Smooth muscle cell of the umbilical artery (primary cell): ENCODE measurements around the gene KRT32. TPM values are rescaled to one million over a fixed set of nuclear protein-coding genes. Genes with fewer than 3 reads are reported as not detected.

Experiments
- total RNA-seq: library from RNA; depleted of rRNA; stranded (reverse); fragments of >200 nt; gene quantifications from 2 replicates; pipeline ENCODE4 v1.2.3, GENCODE V29; 2014

The KRT32 gene
- 0.09 TPM in 1 of 2 replicates, not detected in the other for total RNA-seq

DNA sequence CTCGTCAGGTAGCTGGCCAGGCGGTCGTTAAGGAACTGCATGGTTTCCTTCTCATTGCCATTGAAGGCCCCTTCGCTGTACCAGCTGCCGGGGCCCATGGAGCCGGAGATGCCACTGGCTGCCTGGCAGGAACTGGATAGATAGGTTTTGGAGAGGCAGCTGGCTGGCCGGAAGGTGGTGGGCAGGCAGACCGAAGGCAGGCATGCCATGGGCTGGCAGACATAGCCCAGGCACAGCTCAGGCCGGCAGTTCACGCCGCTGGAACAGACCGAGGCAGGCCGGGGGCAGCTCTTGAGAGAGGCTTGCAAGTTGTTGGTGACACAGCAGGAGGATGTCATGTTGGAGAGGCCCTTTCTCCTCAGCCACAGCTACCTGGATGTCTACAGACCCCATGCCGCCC lies at the start of gene KRT32:
TSS of gene KRT32 (minus strand) at position 399 of the 400 bp plus-strand sequence. CDS start at position 338, 61 bp downstream.

DNA sequence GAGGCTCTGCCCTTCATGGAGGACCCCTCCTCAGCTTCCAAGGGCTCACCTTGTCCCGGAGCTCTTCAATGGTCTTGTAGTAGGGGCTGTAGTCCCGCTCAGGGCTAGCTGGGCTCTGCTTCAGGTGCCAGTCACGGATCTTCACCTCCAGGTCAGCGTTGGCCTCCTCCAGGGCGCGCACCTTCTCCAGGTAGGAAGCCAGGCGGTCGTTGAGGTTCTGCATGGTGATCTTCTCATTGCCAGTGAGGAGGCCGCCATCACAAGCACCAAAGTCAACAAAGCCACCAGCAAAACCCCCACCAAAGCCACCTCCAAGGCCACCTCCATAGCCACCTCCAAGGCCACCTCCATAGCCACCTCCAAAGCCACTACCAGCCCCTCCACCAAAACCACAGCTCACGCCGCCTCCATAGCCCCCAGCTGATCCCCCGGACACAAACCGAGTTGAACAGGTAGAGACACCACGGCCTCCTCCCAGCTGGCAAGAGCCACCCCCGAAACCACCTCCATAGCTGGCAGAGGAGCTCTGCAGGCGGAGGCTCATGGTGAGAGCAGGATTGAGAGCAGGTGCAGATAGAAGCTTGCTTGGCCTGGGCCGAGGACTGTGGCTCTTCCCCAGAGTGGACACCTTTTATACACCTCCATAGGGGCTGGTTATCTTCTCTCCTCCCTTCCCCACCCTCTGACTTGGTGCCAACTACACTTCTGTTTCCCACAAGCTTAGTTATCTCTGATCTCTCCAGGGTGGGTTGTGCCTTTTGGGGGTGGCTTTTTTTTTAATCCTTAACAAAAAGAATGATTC lies 38.0 kb upstream of the KRT32 start, which contains the start of gene KRT13:
TSS of gene KRT13 (minus strand) at position 606 of the 802 bp plus-strand sequence. CDS start at position 544, 62 bp downstream.

DNA sequence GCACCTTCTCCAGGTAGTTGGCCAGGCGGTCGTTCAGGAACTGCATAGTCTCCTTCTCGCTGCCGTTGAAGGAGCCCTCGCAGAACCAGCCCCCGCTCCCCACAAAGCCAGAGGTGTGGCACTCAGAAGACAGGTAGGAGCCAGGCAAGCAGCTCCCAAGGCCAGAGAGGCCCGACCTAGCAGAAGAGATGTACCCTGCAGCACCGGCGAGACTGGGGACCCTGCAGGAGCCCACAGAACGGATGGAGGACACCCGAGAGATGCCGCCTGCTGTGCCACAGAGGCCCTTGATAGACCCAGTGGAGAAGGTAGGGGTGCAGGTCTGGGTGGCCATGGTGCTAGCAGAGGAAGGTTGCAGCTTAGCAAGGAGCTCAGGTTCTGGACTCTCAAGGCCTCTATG lies 22.3 kb upstream of the KRT32 start, which contains the start of gene KRT36:
TSS of gene KRT36 (minus strand) at position 380 of the 400 bp plus-strand sequence. CDS start at position 334, 46 bp downstream.

DNA sequence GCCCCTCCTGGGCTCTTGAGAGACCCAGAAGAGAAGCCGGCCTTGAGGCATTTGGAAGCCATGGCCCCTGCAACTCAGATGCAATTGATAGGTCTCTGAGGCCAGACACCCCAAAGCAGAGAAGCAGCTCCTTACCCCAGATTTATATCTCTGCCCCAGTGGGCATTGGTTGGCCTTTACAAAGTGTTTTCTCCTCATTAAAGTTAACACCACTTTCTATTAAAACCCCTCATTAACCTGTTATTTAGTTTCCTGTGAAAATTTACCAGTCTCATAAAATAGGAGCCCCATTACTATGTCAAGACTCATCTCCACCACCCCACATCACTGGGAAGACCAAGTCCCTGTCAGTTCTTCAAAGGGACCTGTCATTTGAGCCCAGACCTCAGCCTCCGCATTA lies 13.8 kb upstream of the KRT32 start, which contains the start of gene KRT35:
TSS of gene KRT35 (minus strand) at position 116 of the 400 bp plus-strand sequence. CDS start at position 62, 54 bp downstream.

DNA sequence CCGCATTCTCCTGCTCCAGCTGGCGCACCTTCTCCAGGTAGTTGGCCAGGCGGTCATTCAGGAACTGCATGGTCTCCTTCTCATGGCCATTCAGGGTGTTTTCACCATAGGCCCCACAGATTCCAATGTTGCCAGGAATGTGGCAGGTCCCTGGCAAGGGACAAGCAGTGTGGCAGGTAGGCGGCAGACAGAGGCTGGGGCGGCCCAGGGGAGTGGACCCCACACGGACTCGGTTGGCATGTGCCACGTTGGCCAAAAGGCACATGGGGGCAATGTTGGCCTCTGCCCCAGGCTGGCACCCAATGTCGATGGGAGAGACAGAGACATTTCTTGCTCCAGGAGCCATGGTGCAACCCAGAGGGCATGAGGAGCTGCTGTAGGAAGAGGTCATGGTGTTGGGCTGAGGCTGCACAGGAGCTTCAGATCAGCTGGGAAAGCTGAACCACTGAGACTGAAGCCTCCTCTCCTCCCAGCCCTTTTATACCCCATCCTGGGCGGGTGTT lies 26.6 kb downstream of the KRT32 start, which contains the start of gene KRT38:
TSS of gene KRT38 (minus strand) at position 453 of the 503 bp plus-strand sequence. CDS start at position 391, 62 bp downstream.

DNA sequence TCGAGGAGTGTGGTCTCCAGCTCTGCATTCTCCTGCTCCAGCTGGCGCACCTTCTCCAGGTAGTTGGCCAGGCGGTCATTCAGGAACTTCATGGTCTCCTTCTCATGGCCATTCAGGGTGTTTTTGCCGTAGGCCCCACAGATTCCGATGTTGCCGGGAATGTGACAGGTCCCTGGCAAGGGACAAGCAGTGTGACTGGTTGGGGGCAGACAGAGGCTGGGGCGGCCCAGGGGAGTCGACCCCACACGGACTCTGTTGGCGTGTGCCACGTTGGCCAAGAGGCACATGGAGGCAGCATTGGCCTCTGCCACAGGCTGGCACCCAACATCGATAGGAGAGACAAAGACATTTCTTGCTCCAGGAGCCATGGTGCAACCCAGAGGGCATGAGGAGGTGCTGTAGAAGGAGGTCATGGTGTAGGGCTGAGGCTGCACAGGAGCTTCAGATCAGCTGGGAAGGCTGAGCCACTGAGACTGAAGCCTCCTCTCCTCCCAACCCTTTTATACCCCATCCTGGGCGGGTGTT lies 43.0 kb downstream of the KRT32 start, which contains the start of gene KRT37:
TSS of gene KRT37 (minus strand) at position 475 of the 525 bp plus-strand sequence. CDS start at position 413, 62 bp downstream.

Other genes starting within 250 kb of the KRT32 start
- gene KRTAP9-2, start 240.7 kb downstream of the KRT32 start, total RNA-seq: not detected in 2 replicates
- not detected in 2 replicates for gene KRTAP9-3, start 234.9 kb downstream of the KRT32 start, total RNA-seq
- gene KRTAP9-8, start 229.4 kb downstream of the KRT32 start, total RNA-seq: not detected in 2 replicates
- not detected in 2 replicates for gene KRTAP9-4, start 217.7 kb downstream of the KRT32 start, total RNA-seq
- gene KRTAP9-9, start 212.0 kb downstream of the KRT32 start, total RNA-seq: not detected in 2 replicates
- not detected in 2 replicates for gene KRTAP9-6, start 202.0 kb downstream of the KRT32 start, total RNA-seq
- gene KRTAP9-7, start 191.7 kb downstream of the KRT32 start, total RNA-seq: not detected in 2 replicates
- gene KRTAP29-1, start 164.5 kb downstream of the KRT32 start, total RNA-seq: not detected in 2 replicates
- not detected in 2 replicates for gene KRTAP16-1, start 158.1 kb downstream of the KRT32 start, total RNA-seq
- gene KRTAP17-1, start 151.7 kb downstream of the KRT32 start, total RNA-seq: not detected in 2 replicates
- not detected in 2 replicates for gene KRT33A, start 116.6 kb downstream of the KRT32 start, total RNA-seq
- 0.30 and 0.32 TPM in 2 replicates for gene KRT33B, start 97.6 kb downstream of the KRT32 start, total RNA-seq
- gene KRT34, start 85.1 kb downstream of the KRT32 start, total RNA-seq: 0.89 and 6.6 TPM in 2 replicates
- gene KRT31, start 69.8 kb downstream of the KRT32 start, total RNA-seq: not detected in 2 replicates
- not detected in 2 replicates for gene KRT37, start 42.8 kb downstream of the KRT32 start, total RNA-seq
- gene KRT38, start 26.4 kb downstream of the KRT32 start, total RNA-seq: not detected in 2 replicates
- not detected in 2 replicates for gene KRT35, start 13.8 kb upstream of the KRT32 start, total RNA-seq
- gene KRT36, start 22.5 kb upstream of the KRT32 start, total RNA-seq: not detected in 2 replicates
- 0.30 and 0.46 TPM in 2 replicates for gene KRT13, start 38.2 kb upstream of the KRT32 start, total RNA-seq
- 1.8 and 8.6 TPM in 2 replicates for gene KRT15, start 51.5 kb upstream of the KRT32 start, total RNA-seq
- gene KRT19, start 60.9 kb upstream of the KRT32 start, total RNA-seq: 82.3 and 279 TPM in 2 replicates
- gene KRT9, start 104.7 kb upstream of the KRT32 start, total RNA-seq: not detected in 2 replicates
- 0.46 TPM in 1 of 2 replicates, not detected in the other for gene KRT14, start 119.5 kb upstream of the KRT32 start, total RNA-seq
- gene KRT16, start 145.4 kb upstream of the KRT32 start, total RNA-seq: not detected in 2 replicates
- 2.7 and 2.8 TPM in 2 replicates for gene KRT17, start 157.2 kb upstream of the KRT32 start, total RNA-seq
- gene EIF1, start 221.5 kb upstream of the KRT32 start, total RNA-seq: 203 and 238 TPM in 2 replicates
- not detected in 2 replicates for gene GAST, start 244.9 kb upstream of the KRT32 start, total RNA-seq